Lower leg skin (tissue), 4 donors: Measurements from ENCODE around the gene FCER1G. TPM values are rescaled to one million over a fixed set of nuclear protein-coding genes. Genes with fewer than 3 reads are reported as not detected.

Source experiments
- DNase-seq, 2 donors: peaks; one replicate each; pipeline ENCODE4 v3.0.0-alpha.2; 2019; ENCODE audit warnings: low spot score in 2 of 2
- H3K4me3 ChIP-seq: fragments of 200-600 bp; sonication (generic); 2 replicates; pipeline ENCODE4 v1.5.1; 2017; ENCODE audit warnings: mild to moderate bottlenecking, low read depth; ENCODE audit not compliant: poor library complexity, severe bottlenecking
- CTCF ChIP-seq, 3 donors: fragments of 450-650 bp; IDR thresholded peaks; one replicate each; pipeline ENCODE4 v1.5.1; 2016; ENCODE audit warnings: antibody characterized with exemption in 3 of 3, mild to moderate bottlenecking in 3 of 3, moderate library complexity in 2 of 3
- POLR2A ChIP-seq, 2 donors: fragments of 450-650 bp; IDR thresholded peaks; one replicate each; pipeline ENCODE4 v1.6.1; 2016 to 2017; ENCODE audit warnings: antibody characterized with exemption in 2 of 2, mild to moderate bottlenecking in 1 of 2, moderate library complexity in 1 of 2
- WGBS, 2 donors: methylation state at CpG; one replicate each; pipeline ENCODE4 v1.1.5; 2018; 5-methylcytosine and 5-hydroxymethylcytosine counted together
- intact Hi-C: fragments of 100-400 bp; cut with DNase I; formaldehyde crosslinking; loops from one replicate; pipeline ENCODE4 v1.15.0; 2023; ENCODE audit warnings: low total_unique reads
- total RNA-seq, 4 donors: library from RNA; depleted of rRNA; stranded (reverse); fragments of >200 nt; gene quantifications; one replicate each; pipeline ENCODE4 v1.1.0, GENCODE V29; 2016

FCER1G gene
- total RNA-seq, 4 donors from 2014 or later: 5.0 to 31.9 (median 17.9) TPM

DNA sequence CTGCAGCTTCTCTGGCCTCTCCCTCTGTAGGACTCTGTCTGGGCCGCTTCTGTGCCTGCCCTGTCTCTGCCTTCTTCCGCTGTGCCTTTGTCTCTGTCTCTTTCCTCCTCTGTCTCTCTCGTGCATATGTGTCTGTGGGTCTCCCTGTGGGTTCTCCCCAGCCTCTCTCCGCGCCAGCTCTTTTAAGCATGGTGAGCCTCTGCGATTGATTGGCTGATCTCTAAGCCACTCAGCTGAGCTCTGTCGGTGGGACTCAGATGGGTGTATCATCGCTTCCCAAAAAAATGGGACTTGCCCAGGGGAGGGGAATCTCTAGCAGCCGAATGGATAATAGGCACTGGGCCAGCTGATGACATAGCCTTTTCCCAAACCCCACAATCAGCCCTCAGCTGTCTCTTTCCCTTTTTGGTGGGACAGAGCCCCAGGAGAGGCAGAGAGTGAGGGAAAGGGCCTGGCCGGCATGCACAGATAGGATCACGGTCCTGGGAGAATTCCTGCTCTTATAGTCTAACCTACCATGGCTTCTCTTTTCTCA, 16.1 kb upstream of the FCER1G start, which contains the start of gene ADAMTS4:
TSS of gene ADAMTS4 (minus strand) at position 158 of the 535 bp plus-strand sequence. CDS start 427 bp downstream, outside the sequence.
- peak; percentile 62 to 92 for DNase-seq
- intact Hi-C loops: no loop called here
- no peak for TF ChIP-seq POLR2A (IDR thresholded peaks at IDR 0.05)
- TF ChIP-seq CTCF (IDR thresholded peaks at IDR 0.05): no peak
- WGBS, 2 donors: 16 to 17% methylated on average over 11 of the region's 11 CpGs
- H3K4me3 ChIP-seq: peak within 1 kb of the TSS; percentile 24

- peak in 1 of 2 donors; percentile 83 for DNase-seq
- WGBS, 2 donors: 30 to 37% methylated on average over 5 of the region's 5 CpGs
- no peak for TF ChIP-seq CTCF (IDR thresholded peaks at IDR 0.05)
- no peak for TF ChIP-seq POLR2A (IDR thresholded peaks at IDR 0.05)
- no peak overlapping the region for H3K4me3 ChIP-seq
- intact Hi-C loops: no loop called here
Observed at GRCh38 chr1:161199506-161200139, 15.5 kb upstream of the FCER1G start.

GRCh38 chr1:161200421-161200991, 14.6 kb upstream of the FCER1G start:
- intact Hi-C loops: no loop called here
- no peak overlapping the region for H3K4me3 ChIP-seq
- WGBS, 2 donors: 56 to 57% methylated on average over 5 of the region's 5 CpGs

GRCh38 chr1:161200992-161201835, 13.9 kb upstream of the FCER1G start:
- TF ChIP-seq POLR2A (IDR thresholded peaks at IDR 0.05) (no peak), CTCF (IDR thresholded peaks at IDR 0.05) (no peak)
- WGBS, 2 donors: 10 to 12% methylated on average over 13 of the region's 13 CpGs
- peak; percentile 65 to 94 for DNase-seq
- intact Hi-C loops: no loop called here
- H3K4me3 ChIP-seq: no peak overlapping the region

More at GRCh38 chr1:161200421-161200991, 14.6 kb upstream of the FCER1G start:
- no peak for TF ChIP-seq POLR2A (IDR thresholded peaks at IDR 0.05)
- no peak for TF ChIP-seq CTCF (IDR thresholded peaks at IDR 0.05)
- DNase-seq: peak in 1 of 2 donors; percentile 82

GRCh38 chr1:161201836-161202712, 13.0 kb upstream of the FCER1G start, which contains the start of gene NDUFS2:
NDUFS2 (plus strand) TSS chr1:161202367; CDS start chr1:161202386, 19 bp downstream.
- intact Hi-C loops: no loop called here
- peak; percentile 99 to 100 for DNase-seq
- H3K4me3 ChIP-seq: peak within 1 kb of the TSS; percentile 66
- 1% methylated on average over 42 to 51 of the region's 53 CpGs for WGBS, 2 donors
- no peak for TF ChIP-seq CTCF (IDR thresholded peaks at IDR 0.05)
- peak in 1 of 2 donors; percentile 45 for TF ChIP-seq POLR2A (IDR thresholded peaks at IDR 0.05)
